HFF-Myc (cell line): ENCODE measurements around the gene PPP1R12B.
"Not testable (repeated sequence)": the region's sequence is repeated elsewhere in the genome, so short reads cannot be mapped to it uniquely, and the experiment has no call there.

Source experiments
- DNase-seq: peaks from one replicate; pipeline ENCODE4 v3.0.0-alpha.2; 2011; ENCODE audit warnings: low read depth; ENCODE audit errors: extremely low read depth
- H3K4me3 ChIP-seq: replicated peaks from 2 replicates; pipeline ENCODE4 v1.5.1; 2011; ENCODE audit warnings: low read depth, mild to moderate bottlenecking, control low read depth, low read length
- CTCF ChIP-seq: IDR thresholded peaks from 2 replicates; pipeline ENCODE4 v1.5.1; 2012; ENCODE audit warnings: mild to moderate bottlenecking, low read depth, low read length, control low read depth; ENCODE audit errors: missing control alignments

PPP1R12B gene

GRCh38 chr1:202484820-202485219 is 136.3 kb downstream of the PPP1R12B start:
- H3K4me3 ChIP-seq = not testable (repeated sequence)

GRCh38 chr1:202488178-202488649 is 139.7 kb downstream of the PPP1R12B start:
- H3K4me3 ChIP-seq, DNase-seq: not testable (repeated sequence)

More at GRCh38 chr1:202484820-202485219, 136.3 kb downstream of the PPP1R12B start:
- DNase-seq = not testable (repeated sequence)

- not testable (repeated sequence) for H3K4me3 ChIP-seq, DNase-seq
These were observed 140.6 kb downstream of the PPP1R12B start for GRCh38 chr1:202489101-202489500.

- H3K4me3 ChIP-seq, DNase-seq: not testable (repeated sequence)
These were observed 144.6 kb downstream of the PPP1R12B start for GRCh38 chr1:202493112-202493511.

GRCh38 chr1:202498542-202498941 is 150.0 kb downstream of the PPP1R12B start:
- no peak for TF ChIP-seq CTCF

GRCh38 chr1:202499997-202500396 is 151.5 kb downstream of the PPP1R12B start:
- not testable (repeated sequence) for H3K4me3 ChIP-seq, DNase-seq

More at GRCh38 chr1:202498542-202498941, 150.0 kb downstream of the PPP1R12B start:
- DNase-seq = no peak
- H3K4me3 ChIP-seq = no peak overlapping the region

GRCh38 chr1:202501281-202501680 is 152.8 kb downstream of the PPP1R12B start:
- no peak overlapping the region for H3K4me3 ChIP-seq
- TF ChIP-seq CTCF = peak; percentile 27
- no peak for DNase-seq

GRCh38 chr1:202505356-202505755 is 156.9 kb downstream of the PPP1R12B start:
- no peak overlapping the region for H3K4me3 ChIP-seq
- no peak for DNase-seq
- TF ChIP-seq CTCF = no peak

- not testable (repeated sequence) for DNase-seq
These were observed 157.5 kb downstream of the PPP1R12B start for GRCh38 chr1:202505880-202506575.

GRCh38 chr1:202508863-202509262 is 160.4 kb downstream of the PPP1R12B start:
- not testable (repeated sequence) for H3K4me3 ChIP-seq, DNase-seq

More at GRCh38 chr1:202505880-202506575, 157.5 kb downstream of the PPP1R12B start:
- H3K4me3 ChIP-seq = not testable (repeated sequence)

GRCh38 chr1:202513875-202514274 is 165.4 kb downstream of the PPP1R12B start:
- not testable (repeated sequence) for H3K4me3 ChIP-seq, DNase-seq
